Fibroblast of villous mesenchyme (primary cell): ENCODE results near the gene DCLK1. TPM values are rescaled to one million over a fixed set of nuclear protein-coding genes. Genes with fewer than 3 reads are reported as not detected.

Experiments used
- DNase-seq: peaks from one replicate; pipeline ENCODE4 v3.0.0-alpha.2; 2010; ENCODE audit warnings: low read depth
- H3K4me3 ChIP-seq: 2 replicates; pipeline ENCODE4 v1.5.1; 2011; ENCODE audit warnings: low read depth, mild to moderate bottlenecking, low read length
- CTCF ChIP-seq: IDR thresholded peaks from 2 replicates; pipeline ENCODE4 v1.5.1; 2012; ENCODE audit warnings: low read depth, mild to moderate bottlenecking, low read length; ENCODE audit not compliant: insufficient read depth
- total RNA-seq: library from RNA; depleted of rRNA; stranded (reverse); fragments of >200 nt; gene quantifications from 2 replicates; pipeline ENCODE4 v1.2.3, GENCODE V29; 2012

The DCLK1 gene
- total RNA-seq, 1 donor: 0.86 TPM

DNA sequence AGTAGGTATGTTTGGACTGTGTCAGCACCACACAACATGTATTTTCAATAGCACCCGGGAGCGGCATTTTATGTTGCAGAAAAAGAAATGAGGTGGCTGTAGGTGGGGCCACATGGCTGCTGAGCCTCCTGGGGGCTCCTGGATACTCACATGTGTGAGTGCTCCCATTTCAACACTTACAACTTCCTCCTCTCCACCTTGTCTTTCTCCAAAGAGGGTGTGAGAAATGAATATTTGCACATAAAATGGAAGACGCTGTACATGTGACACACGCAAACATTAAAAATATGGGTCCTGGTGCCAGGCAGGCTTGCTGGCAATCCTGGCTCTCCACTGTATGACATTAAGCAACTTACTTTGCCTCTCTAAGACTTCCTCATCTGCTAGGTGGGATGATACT is 222.1 kb downstream of the DCLK1 start:
- H3K4me3 ChIP-seq: no peak overlapping the region
- no peak for DNase-seq
- TF ChIP-seq CTCF: no peak

DNA sequence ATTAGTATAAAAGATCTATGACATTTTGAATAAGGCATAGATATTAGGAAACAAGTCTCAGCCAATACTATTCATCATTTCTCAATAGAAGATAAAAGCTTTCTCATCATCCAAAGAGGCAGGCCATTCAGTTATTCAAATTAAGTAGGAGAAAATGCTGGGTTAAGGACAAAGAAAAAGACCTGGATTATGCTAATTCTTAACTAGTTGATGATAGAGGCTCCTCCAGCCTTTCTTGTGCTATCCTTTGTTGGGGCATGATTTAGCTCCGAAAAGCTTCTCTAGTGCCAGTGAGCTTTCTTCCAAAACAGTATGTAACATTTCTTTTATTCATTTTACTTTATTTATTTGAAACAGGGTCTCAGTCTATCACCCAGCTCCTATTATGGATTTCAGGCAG is 223.0 kb downstream of the DCLK1 start:
- TF ChIP-seq CTCF: no peak
- no peak for DNase-seq
- H3K4me3 ChIP-seq: no peak overlapping the region

- DNase-seq: no peak
- no peak for TF ChIP-seq CTCF
- H3K4me3 ChIP-seq: no peak overlapping the region
These were observed 224.5 kb downstream of the DCLK1 start for GRCh38 chr13:35906636-35907035.

GRCh38 chr13:35903075-35903474 is 228.1 kb downstream of the DCLK1 start:
- no peak overlapping the region for H3K4me3 ChIP-seq
- no peak for TF ChIP-seq CTCF
- DNase-seq: no peak

- no peak overlapping the region for H3K4me3 ChIP-seq
- no peak for DNase-seq
- no peak for TF ChIP-seq CTCF
These were observed 233.1 kb downstream of the DCLK1 start for GRCh38 chr13:35898041-35898440.

GRCh38 chr13:35894636-35895035 is 236.5 kb downstream of the DCLK1 start:
- no peak for DNase-seq
- TF ChIP-seq CTCF: no peak
- no peak overlapping the region for H3K4me3 ChIP-seq
